ENCODE measurements around the gene MON1A. TPM values are rescaled to one million over a fixed set of nuclear protein-coding genes. Genes with fewer than 3 reads are reported as not detected.

Gene MON1A
- total and polyA plus RNA-seq, 2 experiments from 2014 or later = 6.4 to 12.1 TPM

- H3K27ac ChIP-seq (ENCODE audit: low read depth) = no peak overlapping the region
- Mint-ChIP-seq H3K9me3 (no peaks in the 10 kb centered on the region), H3K27ac (no peak overlapping the region), H3K36me3 (ENCODE audit: low read depth) (no peaks in the 10 kb centered on the region), H3K4me3 (no peak overlapping the region), H3K27me3 (ENCODE audit: insufficient read depth, low read depth, poor library complexity) (peaks cover 6% of the 10 kb centered on the region), H3K4me1 (peaks cover 3% of the 10 kb centered on the region; the same call in 2 of the 3 replicates)
- H4K20me1 ChIP-seq (replicated peaks; ENCODE audit: insufficient read depth) = no peaks in the 10 kb centered on the region
- ATAC-seq (no peak), DNase-seq (ENCODE audit: low spot score) (no peak)
- no peak overlapping the region for H3K4me2 ChIP-seq
- no peaks in the 10 kb centered on the region for H3K36me3 ChIP-seq (ENCODE audit: insufficient read depth)
- no peaks in the 10 kb centered on the region for H3K79me2 ChIP-seq (replicated peaks; ENCODE audit: insufficient read depth)
- H3K9me2 ChIP-seq (ENCODE audit: insufficient read depth) = no peaks in the 10 kb centered on the region
- H3K4me3 ChIP-seq = no peak overlapping the region
- TF ChIP-seq ZNF462 (CRISPR knock-in tag; IDR thresholded peaks at IDR 0.05) (no peak), EZH2phosphoT487 (IDR thresholded peaks at IDR 0.05; ENCODE audit: unreplicated experiment) (no peak), ZNF114 (CRISPR knock-in tag; IDR thresholded peaks at IDR 0.05) (no peak), STAT1 (IDR thresholded peaks at IDR 0.05; ENCODE audit: unreplicated experiment) (no peak), POLR2AphosphoS5 (IDR thresholded peaks at IDR 0.05; ENCODE audit: low read depth) (no peak), CREB1 (CRISPR knock-in tag; IDR thresholded peaks at IDR 0.05; ENCODE audit: low read depth) (no peak), ZNF331 (CRISPR knock-in tag; IDR thresholded peaks at IDR 0.05; ENCODE audit: low read depth) (no peak), JUNB (IDR thresholded peaks at IDR 0.05; ENCODE audit: unreplicated experiment) (no peak), EZH2 (IDR thresholded peaks at IDR 0.05; ENCODE audit: low read depth, unreplicated experiment) (no peak)
- TF ChIP-seq, protein P1, sequence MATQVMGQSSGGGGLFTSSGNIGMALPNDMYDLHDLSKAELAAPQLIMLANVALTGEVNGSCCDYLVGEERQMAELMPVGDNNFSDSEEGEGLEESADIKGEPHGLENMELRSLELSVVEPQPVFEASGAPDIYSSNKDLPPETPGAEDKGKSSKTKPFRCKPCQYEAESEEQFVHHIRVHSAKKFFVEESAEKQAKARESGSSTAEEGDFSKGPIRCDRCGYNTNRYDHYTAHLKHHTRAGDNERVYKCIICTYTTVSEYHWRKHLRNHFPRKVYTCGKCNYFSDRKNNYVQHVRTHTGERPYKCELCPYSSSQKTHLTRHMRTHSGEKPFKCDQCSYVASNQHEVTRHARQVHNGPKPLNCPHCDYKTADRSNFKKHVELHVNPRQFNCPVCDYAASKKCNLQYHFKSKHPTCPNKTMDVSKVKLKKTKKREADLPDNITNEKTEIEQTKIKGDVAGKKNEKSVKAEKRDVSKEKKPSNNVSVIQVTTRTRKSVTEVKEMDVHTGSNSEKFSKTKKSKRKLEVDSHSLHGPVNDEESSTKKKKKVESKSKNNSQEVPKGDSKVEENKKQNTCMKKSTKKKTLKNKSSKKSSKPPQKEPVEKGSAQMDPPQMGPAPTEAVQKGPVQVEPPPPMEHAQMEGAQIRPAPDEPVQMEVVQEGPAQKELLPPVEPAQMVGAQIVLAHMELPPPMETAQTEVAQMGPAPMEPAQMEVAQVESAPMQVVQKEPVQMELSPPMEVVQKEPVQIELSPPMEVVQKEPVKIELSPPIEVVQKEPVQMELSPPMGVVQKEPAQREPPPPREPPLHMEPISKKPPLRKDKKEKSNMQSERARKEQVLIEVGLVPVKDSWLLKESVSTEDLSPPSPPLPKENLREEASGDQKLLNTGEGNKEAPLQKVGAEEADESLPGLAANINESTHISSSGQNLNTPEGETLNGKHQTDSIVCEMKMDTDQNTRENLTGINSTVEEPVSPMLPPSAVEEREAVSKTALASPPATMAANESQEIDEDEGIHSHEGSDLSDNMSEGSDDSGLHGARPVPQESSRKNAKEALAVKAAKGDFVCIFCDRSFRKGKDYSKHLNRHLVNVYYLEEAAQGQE (IDR thresholded peaks at IDR 0.05; ENCODE audit: unreplicated experiment) = no peak
- TF ChIP-seq, protein P2, sequence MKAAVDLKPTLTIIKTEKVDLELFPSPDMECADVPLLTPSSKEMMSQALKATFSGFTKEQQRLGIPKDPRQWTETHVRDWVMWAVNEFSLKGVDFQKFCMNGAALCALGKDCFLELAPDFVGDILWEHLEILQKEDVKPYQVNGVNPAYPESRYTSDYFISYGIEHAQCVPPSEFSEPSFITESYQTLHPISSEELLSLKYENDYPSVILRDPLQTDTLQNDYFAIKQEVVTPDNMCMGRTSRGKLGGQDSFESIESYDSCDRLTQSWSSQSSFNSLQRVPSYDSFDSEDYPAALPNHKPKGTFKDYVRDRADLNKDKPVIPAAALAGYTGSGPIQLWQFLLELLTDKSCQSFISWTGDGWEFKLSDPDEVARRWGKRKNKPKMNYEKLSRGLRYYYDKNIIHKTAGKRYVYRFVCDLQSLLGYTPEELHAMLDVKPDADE (IDR thresholded peaks at IDR 0.05) = no peak
- H2AFZ ChIP-seq = no peak overlapping the region
- no peaks in the 10 kb centered on the region for H3F3A ChIP-seq (replicated peaks; ENCODE audit: low read depth)
- no peaks in the 10 kb centered on the region for H3K27me3 ChIP-seq (ENCODE audit: insufficient read depth)
- H3K4me1 ChIP-seq (ENCODE audit: insufficient read depth) = no peaks in the 10 kb centered on the region
These were observed 33.3 kb downstream of the MON1A start for GRCh38 chr3:49896345-49896744.

Data from GM23338 (cell line).